H7 (cell line): ENCODE measurements around the gene FOXRED1. TPM values are rescaled to one million over a fixed set of nuclear protein-coding genes. Genes with fewer than 3 reads are reported as not detected.
A peak's percentile ranks its signal among the peaks of the same experiment; 100 is the strongest.
"Not testable (repeated sequence)": the region's sequence is repeated elsewhere in the genome, so short reads cannot be mapped to it uniquely, and the experiment has no call there.

Source experiments
- DNase-seq: peaks from one replicate; pipeline ENCODE4 v3.0.0; 2012
- H3K27me3 ChIP-seq: 2 replicates; pipeline ENCODE4 v1.6.0; 2011; ENCODE audit warnings: mild to moderate bottlenecking, low read length; ENCODE audit not compliant: control insufficient read depth, insufficient read depth
- H3K36me3 ChIP-seq: replicated peaks from 2 replicates; pipeline ENCODE4 v1.5.1; 2011; ENCODE audit warnings: low read length; ENCODE audit not compliant: control insufficient read depth, insufficient read depth
- H3K4me3 ChIP-seq: 2 replicates; pipeline ENCODE4 v1.5.1; 2011; ENCODE audit warnings: low read depth, mild to moderate bottlenecking, control low read depth, low read length, moderate library complexity; ENCODE audit not compliant: insufficient read depth
- total RNA-seq: library from RNA; depleted of rRNA; stranded (reverse); fragments of >200 nt; shearing (Covaris generic); gene quantifications from 2 replicates; pipeline ENCODE4 v1.2.3, GENCODE V29; 2014; rRNA removed

FOXRED1 gene
- total RNA-seq, result 54.0 and 68.7 TPM in 2 replicates

DNA sequence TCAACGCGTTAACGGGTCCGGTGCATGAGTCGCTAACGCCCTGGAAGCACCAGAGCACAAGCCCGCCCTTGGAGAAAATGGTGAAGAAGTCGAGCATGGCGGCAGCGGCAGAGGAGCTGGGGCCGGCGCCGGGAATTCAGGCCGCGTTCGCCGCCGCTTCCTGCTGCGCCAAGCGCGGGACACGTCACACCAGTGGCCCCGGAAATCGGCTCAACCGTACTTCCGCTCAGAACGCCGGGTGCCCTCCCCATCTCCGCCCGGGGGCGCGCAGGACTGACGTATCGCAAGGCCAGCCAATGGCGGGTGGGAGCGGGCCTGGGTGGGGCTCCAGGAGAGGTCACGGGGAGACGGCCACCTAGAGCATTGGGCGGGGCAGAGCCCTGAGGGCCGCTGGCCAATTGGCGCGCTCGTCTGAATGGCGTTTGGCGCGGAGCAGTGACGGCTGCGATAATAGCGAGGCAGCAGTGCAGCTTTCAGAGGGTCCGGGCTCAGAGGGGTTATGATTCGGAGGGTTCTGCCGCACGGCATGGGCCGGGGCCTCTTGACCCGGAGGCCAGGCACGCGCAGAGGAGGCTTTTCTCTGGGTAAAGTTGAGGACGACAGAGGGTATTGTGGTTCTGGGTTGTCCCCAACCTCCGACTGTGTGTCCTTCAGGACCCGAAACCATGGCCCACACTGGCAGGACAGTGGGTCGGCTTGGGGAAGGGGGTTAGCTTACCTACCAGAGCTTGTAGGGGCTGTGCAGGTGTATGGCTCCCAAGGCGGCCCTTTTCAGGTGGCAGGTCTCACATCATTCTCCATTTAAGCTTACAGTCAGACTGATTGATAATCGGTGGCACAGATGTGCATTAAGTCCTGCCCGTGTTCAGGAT is at the start of gene FOXRED1, which contains the start of gene SRPRA:
TSS of gene FOXRED1 (plus strand) at position 447 of the 872 bp plus-strand sequence. CDS start at position 500, 53 bp downstream.
TSS of gene SRPRA (minus strand) at position 188 of the 872 bp plus-strand sequence. CDS start at position 97, 91 bp downstream.
- H3K4me3 ChIP-seq, result peak within 1 kb of the TSS; percentile 88
- peaks cover 47% of the 10 kb centered on the region for H3K36me3 ChIP-seq
- no peaks in the 10 kb centered on the region for H3K27me3 ChIP-seq
- DNase-seq, result peak; percentile 100

DNA sequence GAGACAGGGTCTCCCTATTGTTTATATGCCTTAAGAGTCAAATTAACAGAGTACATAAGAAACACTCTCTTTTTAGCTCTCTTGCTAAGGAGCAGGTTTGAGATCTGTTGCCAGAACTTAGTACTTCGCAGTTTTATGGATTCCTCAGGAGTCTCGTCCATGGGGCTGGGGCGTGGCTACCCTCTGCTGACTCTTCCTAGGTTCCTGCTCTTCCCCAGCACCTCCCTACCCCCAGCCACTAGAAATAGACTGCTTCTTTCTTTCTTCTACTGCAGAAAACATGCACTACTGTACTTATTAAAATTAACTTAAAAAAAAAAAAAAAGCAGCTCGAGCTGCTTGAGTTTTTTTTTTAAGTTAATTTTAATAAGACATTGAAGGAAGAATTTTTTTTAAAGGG is 49.4 kb upstream of the FOXRED1 start:
- Histone ChIP-seq H3K4me3 (no peak overlapping the region), H3K27me3 (no peaks in the 10 kb centered on the region), H3K36me3 (no peaks in the 10 kb centered on the region)
- DNase-seq, result no peak

DNA sequence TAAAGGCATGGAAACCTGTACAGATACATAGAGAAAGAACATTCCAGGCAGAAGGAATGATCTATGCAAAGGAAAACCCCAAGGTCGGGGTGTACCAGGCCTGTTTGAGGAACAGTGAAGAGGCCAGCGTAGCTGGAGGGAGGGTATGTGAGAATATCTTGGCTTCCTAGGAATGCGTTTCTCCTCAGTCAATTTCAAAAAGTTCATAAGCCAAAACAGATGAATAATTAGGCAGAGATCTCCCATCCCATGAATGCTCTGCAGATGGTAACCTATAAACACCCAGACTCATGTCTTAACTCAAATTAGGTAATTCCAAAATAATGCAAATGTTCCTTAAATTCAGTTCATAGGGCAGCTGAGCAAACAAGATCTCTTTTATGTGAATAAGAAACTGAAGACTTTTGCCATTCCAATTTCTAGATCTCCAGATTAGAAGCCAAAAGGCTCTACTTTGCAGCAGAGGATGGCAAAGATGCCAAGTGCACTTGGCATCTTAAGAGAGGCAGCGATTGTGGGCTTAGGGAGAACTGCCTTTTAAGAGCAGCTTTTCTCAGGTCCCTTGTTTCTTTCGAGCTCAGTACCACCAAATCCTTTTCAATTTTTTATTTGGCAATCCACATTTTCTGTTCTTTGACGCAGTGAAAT is 44.2 kb upstream of the FOXRED1 start:
- H3K36me3 ChIP-seq, result no peaks in the 10 kb centered on the region; the same call in none of the 2 replicates
- H3K27me3 ChIP-seq, result no peaks in the 10 kb centered on the region
- DNase-seq, result no peak
- no peak overlapping the region for H3K4me3 ChIP-seq

DNA sequence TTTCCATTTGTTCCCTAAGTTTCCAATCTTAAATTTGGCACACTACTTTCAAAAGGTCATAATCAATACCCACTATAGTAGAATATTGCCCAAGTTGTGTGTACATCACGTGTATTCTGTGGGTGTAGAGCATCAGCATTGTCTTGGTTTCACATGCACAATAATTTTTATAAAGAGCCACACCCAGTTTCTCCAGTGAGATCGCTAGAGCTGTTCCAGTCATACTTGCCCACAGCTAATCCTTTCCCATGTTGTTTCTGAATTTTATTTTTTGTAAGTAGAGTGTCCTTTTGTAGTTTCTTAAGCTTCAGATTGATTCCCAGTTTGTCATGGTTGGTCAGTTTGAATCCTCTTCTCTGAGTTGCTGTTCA is 43.7 kb upstream of the FOXRED1 start:
- H3K36me3 ChIP-seq, result no peaks in the 10 kb centered on the region; the same call in none of the 2 replicates
- H3K27me3 ChIP-seq, result no peaks in the 10 kb centered on the region
- no peak overlapping the region for H3K4me3 ChIP-seq
- DNase-seq, result no peak

DNA sequence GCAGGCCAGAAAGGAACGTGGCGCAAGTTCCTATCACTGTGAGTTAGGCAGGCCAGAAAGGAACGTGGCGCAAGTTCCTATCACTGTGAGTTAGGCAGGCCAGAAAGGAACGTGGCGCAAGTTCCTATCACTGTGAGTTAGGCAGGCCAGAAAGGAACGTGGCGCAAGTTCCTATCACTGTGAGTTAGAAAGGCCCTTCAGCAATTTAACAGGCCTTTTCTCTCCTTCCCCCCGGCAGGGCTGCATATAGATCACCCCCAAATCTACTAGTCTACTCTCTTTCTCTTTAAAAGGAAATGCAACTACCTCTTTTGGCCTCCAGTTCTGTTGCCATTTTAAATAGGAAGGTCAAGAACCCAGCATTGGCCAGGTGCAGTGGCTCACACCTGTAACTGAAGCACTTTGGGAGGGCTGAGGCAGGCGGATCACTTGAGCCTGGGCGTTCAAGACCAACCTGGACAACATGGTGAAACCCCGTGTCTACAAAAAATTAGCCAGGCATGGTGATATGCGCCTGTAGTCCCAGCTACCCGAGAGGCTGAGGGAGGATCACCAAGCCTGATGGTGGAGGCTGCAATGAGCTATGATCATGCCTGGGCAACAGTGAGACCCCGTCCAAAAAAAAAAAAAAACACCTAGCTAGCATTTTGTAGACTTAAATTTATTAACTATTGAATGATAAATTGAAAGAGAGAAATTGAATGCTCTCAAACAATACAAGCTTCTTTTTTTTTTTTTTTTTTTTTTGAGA is 42.4 kb upstream of the FOXRED1 start:
- Histone ChIP-seq H3K4me3 (no peak overlapping the region), H3K36me3 (no peaks in the 10 kb centered on the region; the same call in none of the 2 replicates), H3K27me3 (no peaks in the 10 kb centered on the region)
- no peak for DNase-seq

DNA sequence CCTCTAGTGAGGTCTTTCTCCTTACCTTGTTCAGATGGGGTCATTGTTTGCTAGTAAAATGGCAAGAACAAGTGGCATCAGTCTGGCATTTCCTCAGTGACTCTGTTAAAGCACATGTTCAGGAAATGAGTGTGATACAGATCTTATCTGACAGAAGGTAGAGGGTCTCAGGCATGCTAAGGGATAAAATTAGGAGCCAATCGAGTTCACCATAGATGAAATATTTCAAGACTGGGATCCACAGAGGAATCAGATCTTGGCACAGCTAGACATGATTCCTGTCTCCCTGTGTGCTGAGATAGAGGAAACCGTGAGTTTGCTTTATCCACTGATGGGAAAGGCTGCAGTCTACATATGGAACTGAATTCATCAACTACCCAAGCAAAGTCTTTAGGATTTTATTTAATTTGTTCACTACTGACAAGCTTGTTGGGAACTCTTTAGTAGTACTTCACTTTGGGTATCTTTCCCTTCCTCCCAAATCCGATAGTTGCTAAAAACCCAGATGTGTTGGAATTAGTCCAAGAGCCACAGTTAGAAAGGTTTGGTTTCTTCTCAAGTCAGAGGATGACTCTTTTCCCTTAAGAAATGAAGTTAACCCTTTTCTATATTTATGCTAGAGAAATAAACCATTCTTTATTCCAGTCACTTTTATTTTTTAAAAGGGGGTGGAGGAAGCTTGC is 39.0 kb upstream of the FOXRED1 start:
- no peak for DNase-seq
- H3K27me3 ChIP-seq, result no peaks in the 10 kb centered on the region
- no peak overlapping the region for H3K4me3 ChIP-seq
- H3K36me3 ChIP-seq, result no peaks in the 10 kb centered on the region; the same call in none of the 2 replicates

DNA sequence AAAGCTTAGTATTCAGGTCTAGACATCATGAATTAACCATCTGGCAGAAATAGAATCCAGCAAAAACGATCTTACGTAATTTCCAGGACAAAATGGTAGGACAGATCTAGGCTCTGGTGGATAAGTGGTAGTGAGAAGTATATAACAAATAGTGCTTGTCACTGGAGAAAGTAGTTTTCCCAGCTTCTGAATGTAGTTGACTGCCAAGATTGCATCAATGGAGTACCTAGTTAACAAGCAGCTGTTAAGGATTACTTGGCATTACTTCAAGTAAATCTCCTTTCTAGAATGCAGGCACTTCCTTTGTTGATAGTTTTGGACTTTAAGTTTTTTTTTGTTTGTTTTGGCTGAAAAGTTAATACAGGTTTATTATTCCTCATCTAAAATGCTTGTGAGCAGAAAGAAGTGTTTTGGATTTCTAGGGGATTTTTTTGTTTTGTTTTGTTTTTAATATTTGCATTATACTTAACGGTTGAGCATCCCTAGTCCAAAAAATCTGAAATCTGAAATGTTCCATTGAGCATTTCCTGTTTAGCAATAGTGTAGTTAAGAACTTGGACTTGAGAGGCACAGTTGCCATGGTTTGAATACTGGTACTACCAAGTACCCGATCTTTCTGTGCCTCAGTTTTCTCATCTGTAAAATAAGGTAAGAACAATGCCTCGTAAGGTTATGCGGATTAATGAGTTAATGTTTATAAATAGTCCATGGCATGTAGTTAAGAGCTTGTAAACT is 37.1 kb upstream of the FOXRED1 start:
- H3K27me3 ChIP-seq, result no peaks in the 10 kb centered on the region
- DNase-seq, result no peak
- no peak overlapping the region for H3K4me3 ChIP-seq
- no peaks in the 10 kb centered on the region; the same call in none of the 2 replicates for H3K36me3 ChIP-seq

DNA sequence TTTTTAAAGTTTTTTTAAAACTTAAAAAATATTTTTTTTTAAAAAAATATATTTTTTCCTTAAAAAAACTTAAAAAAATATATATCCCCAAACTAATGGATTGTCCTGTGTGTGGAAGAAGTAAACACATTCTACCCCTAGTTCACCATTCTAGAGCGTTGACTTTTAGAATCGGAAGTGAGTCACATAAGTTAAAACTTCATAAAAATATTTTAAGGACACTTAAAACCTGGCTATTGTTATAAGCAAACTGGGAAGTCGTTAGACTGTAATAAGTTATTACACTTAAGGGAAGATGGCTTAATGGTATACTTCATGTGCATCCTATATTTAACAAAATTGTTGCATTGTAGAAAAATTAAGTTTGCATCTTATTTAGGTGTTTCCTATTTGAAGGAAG is 36.3 kb upstream of the FOXRED1 start:
- Histone ChIP-seq H3K27me3 (no peaks in the 10 kb centered on the region), H3K36me3 (no peaks in the 10 kb centered on the region; the same call in none of the 2 replicates), H3K4me3 (no peak overlapping the region)
- no peak for DNase-seq

DNA sequence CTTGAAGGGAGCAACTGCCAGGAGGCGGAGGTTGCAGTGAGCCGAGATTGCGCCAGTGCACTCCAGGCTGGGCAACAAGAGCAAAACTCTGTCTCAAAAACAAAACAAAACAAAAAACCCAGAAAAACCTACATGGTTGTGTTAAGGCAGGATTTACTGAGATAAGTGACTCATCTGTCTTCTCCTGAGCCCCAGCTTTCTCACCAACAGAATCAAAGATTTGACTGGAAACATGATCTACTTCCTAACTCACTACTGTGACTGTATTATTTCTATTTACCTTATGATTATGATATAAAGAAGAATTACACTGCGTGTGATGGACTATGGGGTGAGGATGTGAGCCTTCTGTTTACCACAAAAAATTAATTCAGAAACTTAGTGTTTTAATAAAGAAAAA is 35.6 kb upstream of the FOXRED1 start:
- Histone ChIP-seq H3K4me3 (no peak overlapping the region), H3K36me3 (peaks cover 1% of the 10 kb centered on the region), H3K27me3 (no peaks in the 10 kb centered on the region)
- DNase-seq, result no peak

DNA sequence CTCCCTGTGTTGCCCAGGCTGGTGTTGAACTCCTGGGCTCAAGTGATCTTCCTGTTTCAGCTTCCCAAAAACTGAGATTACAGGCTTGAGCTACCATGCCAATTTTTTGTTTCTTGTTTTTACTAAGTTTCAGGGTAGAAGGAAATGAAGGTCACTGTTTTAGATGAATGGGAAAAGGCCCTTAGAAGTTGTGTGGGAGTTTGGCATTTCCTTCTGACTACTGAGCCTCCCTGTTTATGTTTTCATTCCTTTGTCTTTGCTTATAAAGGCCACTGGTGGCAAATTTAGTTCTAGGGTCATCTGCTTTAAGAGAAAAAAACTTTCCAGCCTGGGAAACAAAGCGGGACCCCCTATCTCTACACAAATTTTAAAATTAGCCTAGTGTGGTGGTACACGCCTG is 22.3 kb upstream of the FOXRED1 start:
- no peaks in the 10 kb centered on the region for H3K27me3 ChIP-seq
- H3K36me3 ChIP-seq, result peaks cover 5% of the 10 kb centered on the region
- DNase-seq, result no peak
- H3K4me3 ChIP-seq, result no peak overlapping the region

DNA sequence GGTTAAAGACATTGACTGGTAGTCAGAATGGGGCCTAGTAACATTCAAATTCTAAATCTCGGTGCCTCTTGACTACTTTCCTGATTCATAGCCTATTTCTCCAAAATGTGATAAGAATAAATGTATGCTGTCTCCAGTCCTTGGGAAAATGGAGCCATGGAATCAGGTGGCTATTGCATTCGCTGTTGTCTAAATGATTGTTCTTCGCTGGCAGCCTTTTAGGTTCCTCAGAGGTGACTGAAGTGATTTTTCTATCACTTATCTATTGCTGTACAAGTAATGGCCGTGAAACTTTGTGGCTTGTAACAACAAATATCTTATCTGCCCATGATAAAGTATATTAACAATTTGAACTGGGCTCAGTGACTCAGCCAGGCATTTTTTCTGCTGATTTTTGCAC is 15.7 kb upstream of the FOXRED1 start:
- H3K4me3 ChIP-seq, result no peak overlapping the region
- H3K36me3 ChIP-seq, result peaks cover 5% of the 10 kb centered on the region
- no peaks in the 10 kb centered on the region for H3K27me3 ChIP-seq
- no peak for DNase-seq

DNA sequence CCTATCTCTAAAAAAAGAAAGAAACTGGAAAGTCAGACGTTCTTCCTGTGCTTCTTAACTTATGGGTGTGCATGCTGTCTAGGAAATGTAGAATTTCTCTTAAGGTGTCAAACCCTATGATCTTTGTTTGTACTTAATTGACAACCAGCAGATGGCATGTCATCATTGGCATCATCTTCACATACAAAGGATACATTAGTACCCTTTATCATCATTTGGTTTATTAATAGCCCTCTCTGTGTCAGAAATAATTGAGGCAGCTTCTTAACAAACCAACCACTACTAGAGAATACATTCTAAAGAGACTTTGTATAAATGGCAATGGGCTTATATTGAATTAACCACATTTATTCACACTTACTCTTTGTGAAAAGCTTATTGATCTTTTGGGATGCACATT is 14.1 kb upstream of the FOXRED1 start:
- Histone ChIP-seq H3K36me3 (peaks cover 5% of the 10 kb centered on the region), H3K4me3 (no peak overlapping the region), H3K27me3 (no peaks in the 10 kb centered on the region)
- DNase-seq, result no peak

DNA sequence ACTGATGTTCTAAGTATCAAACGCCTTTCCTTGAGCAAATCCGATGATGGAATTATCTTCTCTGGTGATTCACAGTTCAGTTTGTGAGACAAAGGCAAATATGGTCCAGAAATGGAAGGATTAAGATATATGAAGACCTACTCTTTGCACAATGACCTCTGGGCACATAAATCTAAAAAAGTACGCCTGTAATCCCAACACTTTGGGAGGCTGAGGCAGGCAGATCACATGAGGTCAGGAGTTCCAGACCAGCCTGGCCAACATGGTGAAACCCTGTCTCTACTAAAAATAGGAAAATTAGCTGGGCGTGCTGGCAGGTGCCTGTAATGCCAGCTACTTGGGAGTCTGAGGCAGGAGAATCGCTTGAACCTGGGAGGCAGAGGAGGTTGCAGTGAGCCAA is 13.4 kb upstream of the FOXRED1 start:
- not testable (repeated sequence) for H3K4me3 ChIP-seq, H3K36me3 ChIP-seq, H3K27me3 ChIP-seq, DNase-seq
